Prostate gland (tissue), 2 donors: ENCODE results near the gene C11orf58.

Source experiments
- POLR2A ChIP-seq: fragments of 450-650 bp; IDR thresholded peaks from one replicate; pipeline ENCODE4 v1.6.1; 2016; ENCODE audit warnings: antibody characterized with exemption, mild to moderate bottlenecking
- TF ChIP-seq, protein P1 (sequence below), 4 experiments: fragments of 200-600 bp in 2 of 4; fragments of 450-650 bp in 2 of 4; sonication (generic) in 2 of 4; IDR thresholded peaks; 1 replicate in 3 of 4; 2 replicates in 1 of 4; pipeline ENCODE4 v1.5.1; 2016 to 2019; ENCODE audit warnings: antibody characterized with exemption in 4 of 4, mild to moderate bottlenecking in 2 of 4, moderate library complexity in 2 of 4

GRCh38 chr11:16780146-16780545, 41.7 kb downstream of the C11orf58 start:
- no peak for TF ChIP-seq POLR2A
- TF ChIP-seq, protein P1, sequence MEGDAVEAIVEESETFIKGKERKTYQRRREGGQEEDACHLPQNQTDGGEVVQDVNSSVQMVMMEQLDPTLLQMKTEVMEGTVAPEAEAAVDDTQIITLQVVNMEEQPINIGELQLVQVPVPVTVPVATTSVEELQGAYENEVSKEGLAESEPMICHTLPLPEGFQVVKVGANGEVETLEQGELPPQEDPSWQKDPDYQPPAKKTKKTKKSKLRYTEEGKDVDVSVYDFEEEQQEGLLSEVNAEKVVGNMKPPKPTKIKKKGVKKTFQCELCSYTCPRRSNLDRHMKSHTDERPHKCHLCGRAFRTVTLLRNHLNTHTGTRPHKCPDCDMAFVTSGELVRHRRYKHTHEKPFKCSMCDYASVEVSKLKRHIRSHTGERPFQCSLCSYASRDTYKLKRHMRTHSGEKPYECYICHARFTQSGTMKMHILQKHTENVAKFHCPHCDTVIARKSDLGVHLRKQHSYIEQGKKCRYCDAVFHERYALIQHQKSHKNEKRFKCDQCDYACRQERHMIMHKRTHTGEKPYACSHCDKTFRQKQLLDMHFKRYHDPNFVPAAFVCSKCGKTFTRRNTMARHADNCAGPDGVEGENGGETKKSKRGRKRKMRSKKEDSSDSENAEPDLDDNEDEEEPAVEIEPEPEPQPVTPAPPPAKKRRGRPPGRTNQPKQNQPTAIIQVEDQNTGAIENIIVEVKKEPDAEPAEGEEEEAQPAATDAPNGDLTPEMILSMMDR (IDR thresholded peaks at IDR 0.05), result no peak
